HG02885 (cell line): ENCODE results near the gene MYO1B.

Experiments used
- ATAC-seq: cut with Tn5 transposase; IDR thresholded peaks from one replicate; pipeline ENCODE4 v1.9.1; 2021; ENCODE audit warnings: mild to moderate bottlenecking; ENCODE audit not compliant: unreplicated experiment, poor library complexity

MYO1B gene

GRCh38 chr2:191255756-191256312, 10.6 kb downstream of the MYO1B start:
- ATAC-seq: no peak

GRCh38 chr2:191257934-191258333, 12.7 kb downstream of the MYO1B start:
- no peak for ATAC-seq

GRCh38 chr2:191258996-191259395, 13.8 kb downstream of the MYO1B start:
- ATAC-seq: no peak

DNA sequence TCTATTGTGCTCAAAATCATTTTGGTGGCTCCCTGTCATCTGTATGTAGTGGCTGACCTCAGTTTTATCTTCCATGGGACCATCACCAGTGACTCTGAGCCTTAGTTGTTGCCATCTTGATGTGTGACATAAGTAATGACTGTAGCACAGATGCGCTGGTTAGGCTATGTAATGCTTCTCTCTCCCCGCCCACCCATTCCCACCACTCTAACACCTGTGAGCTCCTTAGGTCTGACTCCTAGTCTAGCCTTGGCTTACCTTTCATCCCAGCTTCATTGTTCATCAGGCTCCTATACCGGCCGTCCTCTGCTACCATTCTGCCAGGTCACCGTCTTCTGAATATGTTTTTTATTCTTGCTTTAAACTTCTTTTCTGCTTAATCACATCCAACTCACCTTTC, 17.2 kb downstream of the MYO1B start:
- ATAC-seq: no peak

DNA sequence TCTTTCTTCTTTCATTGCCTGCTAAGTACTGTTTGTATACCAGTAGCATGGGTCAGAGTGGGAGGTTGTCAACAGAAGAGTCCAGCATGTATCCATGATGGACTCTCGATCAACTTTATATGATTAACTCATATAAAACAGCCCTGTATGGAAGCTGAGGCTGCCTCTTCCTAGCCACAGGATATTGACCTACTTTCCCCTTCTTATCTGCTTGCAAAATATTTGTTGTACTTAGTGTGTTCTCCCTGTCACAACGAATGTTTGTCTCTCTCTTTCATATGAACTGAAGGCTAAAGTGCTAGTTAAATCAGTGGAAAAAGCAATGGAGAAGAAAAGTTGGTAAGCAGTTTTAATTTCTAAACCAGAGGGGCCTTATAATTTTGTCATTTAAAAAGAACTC, 17.8 kb downstream of the MYO1B start:
- ATAC-seq: no peak

- no peak for ATAC-seq
Observed at GRCh38 chr2:191264647-191265081, 19.5 kb downstream of the MYO1B start.

GRCh38 chr2:191265311-191266170, 20.3 kb downstream of the MYO1B start:
- no peak for ATAC-seq

GRCh38 chr2:191266201-191266600, 21.0 kb downstream of the MYO1B start:
- ATAC-seq: no peak

DNA sequence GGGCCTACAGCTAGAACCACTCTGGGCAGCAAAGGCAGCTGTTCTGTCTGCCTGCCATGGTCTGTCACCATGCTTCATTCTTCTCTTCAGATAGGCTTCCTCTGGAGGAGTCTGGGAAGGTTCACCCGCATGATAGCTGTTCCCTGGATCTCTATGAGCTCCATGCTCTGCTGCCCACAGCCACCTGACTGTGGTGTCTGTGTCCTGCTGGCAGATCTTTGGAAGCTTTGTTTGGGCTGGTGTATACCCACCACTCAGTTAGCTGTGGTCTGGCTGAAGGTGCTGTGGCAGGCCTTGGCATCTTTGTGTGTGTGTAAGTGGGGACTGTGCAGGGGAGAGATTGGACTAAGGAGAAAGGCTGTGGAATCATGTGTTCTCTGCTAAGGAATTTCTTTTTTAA, 23.4 kb downstream of the MYO1B start:
- ATAC-seq: no peak

- no peak for ATAC-seq
Observed at GRCh38 chr2:191270306-191271161, 25.3 kb downstream of the MYO1B start.

- no peak for ATAC-seq
Observed at GRCh38 chr2:191272064-191272463, 26.9 kb downstream of the MYO1B start.

DNA sequence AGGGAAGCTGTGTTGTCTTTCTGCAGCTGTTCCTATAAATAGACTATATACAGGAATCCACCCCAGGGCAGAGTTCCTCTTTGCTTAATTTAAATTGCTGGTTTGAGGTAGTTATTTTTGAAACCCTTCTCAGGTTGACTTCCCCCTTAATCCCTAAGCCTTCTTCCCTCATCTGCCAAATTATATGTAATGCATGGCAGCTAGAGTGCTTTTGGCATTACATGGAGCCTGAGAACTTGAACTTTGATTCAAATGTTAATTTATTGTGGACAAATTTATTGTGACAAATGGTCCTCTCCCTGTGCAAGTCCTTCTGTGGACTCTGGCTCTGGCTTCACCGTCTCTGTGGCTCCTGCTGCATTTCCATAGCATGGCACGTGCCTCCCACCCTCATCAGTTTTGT, 29.2 kb downstream of the MYO1B start:
- ATAC-seq: no peak

GRCh38 chr2:191276792-191277465, 31.7 kb downstream of the MYO1B start:
- ATAC-seq: no peak

DNA sequence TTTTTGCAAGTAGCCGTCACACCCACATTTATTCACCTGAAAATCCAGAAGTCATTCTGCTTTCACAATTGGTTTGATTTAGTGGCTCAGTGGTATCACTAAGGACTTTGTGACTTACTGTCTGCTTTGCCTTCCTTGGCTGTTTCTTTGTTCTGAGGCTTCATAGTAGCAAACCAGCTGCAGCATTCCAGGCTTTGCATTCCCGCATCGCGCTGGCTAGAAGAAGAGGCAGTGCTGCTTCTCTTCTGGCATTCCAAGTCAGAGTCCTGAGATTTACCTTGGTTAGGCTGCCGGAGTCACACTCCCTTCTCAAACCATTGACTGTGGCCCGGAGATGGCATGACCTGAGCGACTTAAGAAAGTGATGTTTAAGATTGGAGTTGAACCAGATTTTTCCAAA, 35.1 kb downstream of the MYO1B start:
- ATAC-seq: no peak

DNA sequence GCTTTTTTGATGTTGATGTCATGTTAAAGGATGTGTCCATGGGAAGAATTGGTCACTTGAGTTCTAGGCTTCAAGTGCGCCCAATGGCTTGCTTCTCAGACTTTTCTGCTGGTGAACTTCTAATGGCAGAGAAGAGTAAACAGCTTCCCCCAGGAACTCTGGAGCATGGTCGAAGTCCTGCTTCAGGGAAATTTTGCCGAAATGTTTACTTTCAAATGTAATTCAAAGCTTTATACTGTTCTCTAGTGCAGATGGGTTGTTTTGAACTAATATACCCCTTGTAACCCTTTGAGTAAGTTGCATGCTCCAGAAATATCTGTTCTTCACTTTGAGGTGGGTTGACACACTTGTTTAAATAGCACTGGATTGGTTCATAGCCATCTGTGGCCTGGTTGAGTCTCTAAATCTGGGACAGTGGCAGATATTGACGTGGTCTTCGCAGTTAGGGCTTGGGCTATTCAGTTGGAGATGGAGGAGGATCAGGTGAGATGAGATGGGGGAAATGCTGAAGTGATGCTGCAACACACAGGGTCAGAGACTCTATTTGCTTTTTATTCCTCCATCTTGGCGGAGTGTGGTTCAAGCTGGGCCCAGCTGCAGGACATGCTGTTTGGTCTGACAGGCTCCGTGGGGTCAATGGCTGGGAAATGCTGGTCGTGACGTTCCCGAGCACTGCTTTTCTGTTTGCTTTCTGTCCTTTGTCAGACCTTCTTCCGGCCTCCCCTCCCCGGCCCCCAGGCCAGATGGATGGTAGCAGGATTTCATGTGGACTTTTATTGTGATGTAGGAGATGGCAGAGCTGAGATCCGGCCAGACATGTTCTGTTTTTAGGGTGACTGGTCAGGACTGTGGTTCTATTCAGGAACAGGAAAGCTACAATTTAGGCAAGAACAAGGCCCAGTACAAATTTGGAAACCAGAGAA, 35.9 kb downstream of the MYO1B start:
- ATAC-seq: no peak

DNA sequence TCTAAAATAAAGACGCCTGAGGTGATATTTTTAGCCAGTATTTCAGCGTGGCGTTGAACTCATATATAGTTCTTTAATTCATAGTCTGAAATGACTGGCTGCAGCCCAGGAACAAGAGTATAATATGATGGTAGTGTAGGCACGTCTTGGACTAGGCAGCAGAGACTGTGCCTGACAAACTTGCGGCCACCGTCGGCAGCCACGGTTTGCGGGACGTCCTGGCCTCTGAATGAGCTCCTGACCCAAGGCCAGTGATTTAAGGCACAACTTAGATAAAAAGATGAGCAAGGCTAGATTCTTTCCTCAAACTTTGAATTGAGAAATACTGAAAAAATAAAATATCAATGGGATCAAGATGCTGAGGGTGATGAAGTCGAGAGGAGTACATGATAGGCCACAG, 40.0 kb downstream of the MYO1B start:
- no peak for ATAC-seq

GRCh38 chr2:191287820-191288219, 42.6 kb downstream of the MYO1B start:
- no peak for ATAC-seq

DNA sequence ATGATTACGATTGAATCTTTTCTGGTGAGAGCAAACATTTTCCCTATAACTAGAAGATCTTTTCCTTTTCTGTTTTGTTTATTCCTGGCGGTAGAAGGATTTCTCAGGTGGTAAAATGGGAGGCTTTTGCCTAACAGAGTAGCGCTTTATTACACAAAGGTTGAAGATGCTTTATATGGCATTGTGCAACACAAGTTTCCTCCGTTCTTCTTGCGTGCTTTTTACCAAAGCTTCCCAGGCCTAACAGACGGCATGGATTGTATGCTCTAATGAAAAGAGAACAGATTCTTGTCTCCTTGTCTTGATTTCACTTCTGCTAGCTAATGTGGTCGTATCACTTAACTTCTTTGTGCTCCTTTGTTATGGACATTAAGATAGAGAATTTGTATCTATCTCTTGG, 43.8 kb downstream of the MYO1B start:
- ATAC-seq: no peak

DNA sequence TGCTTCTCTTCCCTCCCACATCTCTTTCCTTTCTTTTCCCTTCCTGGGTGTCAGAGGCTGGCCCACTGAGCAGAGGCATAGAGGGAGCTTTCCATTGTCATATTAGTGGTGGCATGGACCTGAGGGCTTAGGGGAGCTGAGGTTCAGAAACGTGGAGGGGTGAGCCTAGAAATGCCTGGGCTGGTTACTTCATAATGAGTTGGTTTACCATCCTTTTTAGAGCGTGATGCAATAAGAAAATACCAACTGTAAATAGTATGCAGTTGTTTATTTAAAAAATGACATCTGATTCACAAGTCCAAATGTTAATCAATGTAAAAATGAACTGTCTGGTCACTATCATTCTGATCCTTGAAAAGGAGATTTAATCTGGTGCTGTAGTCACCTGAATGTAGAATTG, 46.3 kb downstream of the MYO1B start:
- no peak for ATAC-seq

DNA sequence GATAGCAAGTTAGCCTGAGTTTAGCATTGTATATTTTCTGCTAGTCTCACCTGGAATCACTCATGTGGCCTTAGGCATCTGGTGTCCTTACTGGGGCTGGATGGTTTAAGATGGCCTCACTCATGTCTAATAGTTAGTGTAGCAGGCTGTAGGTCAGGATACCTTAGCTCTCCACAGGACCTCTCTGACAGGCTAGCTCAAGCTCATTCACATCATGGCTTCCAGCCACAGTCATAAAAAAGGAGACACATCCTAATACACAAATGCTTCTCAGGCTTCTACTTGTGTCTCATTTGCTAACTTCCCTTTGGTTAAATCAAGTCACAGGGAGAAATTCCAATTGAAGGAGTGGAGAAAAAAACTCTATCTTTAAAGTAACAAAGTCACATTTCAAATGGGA, 47.7 kb downstream of the MYO1B start:
- no peak for ATAC-seq
